Midbrain (tissue), 1 donor: ENCODE measurements around the gene ZNF516.

Source experiments
- DNase-seq: peaks from one replicate; lab custom pipeline; 2025; lab: John Stamatoyannopoulos, UW

ZNF516 gene

DNA sequence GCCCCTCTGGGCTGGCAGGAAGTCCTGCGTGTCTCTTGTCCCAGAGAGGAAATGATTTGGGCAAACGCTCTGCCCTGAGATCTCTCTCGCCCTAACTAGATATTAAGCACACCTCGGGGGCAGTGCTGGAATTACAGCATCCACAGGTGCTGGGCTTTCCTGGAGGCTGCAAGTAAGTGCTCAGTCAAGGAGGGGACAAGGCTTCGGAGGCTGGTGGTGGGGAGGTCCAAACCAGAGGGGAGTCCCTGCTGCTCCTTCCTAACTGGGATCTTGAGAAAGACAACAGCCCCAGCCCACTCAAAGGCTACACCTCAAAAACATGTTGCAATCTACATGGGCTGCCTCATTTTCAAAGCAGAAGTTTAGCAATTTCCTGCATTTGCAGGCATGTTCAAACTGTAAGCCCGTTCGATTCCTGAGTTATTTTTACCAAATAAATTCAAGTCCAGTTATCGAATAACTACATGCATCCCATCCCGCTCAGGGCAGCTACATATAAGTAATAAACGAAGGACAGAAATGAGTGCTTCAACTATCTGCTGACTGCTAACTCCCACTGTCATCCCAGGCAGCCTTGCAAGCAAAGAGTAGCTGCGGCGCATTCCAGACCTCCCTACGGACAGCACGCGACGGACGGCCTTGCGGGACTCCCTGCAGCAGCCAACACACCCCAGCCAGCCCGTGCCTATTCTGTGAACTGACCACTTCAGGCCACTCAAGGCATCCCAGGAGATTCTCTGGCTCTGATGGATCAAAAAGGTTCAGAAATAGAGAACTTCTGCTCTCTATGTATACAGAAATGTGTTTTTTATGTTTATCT is 27.5 kb downstream of the ZNF516 start:
- DNase-seq: no peak

DNA sequence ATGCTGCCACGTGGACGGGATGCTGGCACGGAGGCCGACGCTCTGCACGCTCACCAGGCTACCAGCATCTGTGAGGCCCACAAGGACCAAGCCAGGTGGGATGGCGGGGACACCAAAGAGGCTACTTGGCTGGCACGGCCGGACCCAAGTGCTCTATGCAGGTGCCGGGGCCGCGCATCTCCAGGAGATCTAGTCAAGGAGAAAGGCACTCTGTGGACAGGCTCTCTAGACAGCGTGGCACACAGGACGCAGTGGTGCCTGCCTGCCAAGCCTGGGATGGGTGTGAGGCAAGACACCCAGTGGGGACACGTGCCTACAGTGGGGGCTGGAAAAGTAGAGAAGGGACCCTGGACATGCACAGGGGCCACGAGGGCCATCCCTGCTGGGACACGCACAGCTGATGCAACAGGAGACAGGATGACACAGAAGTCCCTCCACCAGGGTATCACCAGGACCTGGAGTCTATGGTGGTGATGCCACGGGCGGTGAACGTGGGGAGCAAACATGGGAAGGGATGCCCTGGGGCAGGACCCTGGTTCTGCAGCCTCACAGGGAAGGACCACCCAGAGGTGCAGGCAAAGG is 28.5 kb downstream of the ZNF516 start:
- no peak for DNase-seq

DNA sequence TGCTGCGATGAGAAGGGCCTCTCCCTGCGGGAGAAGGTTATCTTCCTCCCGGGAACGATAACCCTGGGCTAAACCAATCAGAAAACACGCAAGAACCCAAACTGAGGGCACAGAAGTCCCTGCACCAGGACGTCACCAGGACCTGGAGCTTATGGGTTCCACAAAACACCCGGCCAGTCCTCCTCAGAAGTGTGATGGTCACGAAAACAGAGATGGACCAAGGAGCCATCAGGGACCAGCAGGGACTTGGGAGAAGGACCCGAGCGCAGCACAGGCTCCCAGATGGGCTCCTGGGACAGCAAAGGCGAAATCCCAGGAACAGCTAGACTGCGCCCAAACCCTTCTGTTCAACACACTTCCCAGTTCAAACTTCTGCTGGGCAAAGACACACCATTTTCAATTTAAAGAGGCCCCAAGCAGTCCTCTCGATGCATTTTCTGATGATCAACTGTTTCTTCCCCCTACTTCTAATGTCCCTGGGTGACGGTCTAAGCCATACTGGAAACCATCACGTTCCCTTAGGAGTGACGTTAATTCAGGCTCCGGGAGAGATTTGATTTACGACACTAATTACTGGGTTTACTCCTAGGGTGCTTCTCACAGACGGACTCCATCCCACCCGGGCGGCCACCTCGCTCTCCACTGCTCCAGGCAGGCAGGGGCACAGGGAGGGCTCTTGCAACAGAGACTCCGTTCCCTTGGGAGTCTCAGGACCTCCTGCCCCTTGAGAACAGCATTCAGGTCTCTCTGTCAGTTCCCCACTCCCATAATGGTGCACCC is 29.2 kb downstream of the ZNF516 start:
- no peak for DNase-seq

DNA sequence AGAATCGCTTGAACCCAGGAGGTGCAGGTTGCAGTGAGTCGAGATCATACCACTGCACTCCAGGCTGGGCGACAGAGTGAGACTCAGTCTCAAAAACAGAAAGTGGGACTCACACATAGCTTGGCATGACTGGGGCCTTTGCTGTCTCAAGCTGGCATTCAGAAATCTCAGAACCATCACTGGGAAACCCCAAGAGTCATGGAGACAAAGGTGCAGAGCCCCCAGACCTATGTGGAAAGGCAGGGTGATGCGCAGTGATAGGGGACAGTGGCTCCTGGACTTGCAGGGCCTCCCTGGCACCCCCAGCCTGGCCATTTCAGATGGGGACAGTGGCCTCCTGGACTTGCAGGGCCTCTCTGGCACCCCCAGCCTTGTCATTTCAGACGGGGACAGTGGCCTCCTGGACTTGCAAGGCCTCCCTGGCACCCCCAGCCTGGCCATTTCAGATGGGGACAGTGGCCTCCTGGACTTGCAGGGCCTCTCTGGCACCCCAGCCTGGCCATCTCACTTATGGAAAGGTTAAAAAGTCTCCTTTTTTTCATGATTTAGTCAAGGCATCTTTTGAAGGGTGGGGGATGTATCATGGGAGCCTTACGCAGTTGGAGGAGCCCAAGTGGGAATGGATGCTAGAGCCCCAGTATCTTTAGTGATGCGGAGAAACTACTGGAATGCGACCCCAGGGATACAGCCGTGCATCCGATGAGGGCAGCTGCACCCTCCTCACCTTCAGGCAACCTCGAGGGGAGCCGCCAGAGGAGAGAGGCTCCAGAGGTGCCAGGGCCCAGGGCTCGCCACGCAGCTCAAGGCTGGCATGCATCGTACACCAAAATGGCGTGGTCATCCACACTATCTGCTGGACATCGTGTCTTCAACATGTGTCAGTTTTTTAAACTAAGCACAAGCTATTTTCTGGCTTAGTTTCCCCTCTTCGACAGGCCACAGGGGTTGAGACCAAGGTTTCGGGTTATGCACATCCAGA is 30.5 kb downstream of the ZNF516 start:
- DNase-seq: no peak

DNA sequence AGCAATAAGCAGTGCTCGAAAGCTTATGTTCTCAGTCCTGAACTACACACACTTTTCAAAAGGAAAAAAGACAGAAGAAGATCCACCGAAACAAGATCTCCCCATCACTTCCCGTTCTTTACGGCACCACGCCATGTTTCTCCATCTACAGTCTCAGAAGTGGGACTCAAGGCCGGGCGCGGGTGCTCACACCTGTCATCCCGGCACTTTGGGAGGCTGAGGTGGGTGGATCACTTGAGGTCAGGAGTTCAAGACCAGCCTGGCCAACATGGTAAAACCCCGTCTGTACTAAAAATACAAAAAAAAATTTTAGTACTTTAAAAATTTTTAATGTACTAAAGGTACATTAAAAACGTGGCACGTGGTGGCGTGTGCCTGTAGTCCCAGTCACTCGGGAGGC is 31.2 kb downstream of the ZNF516 start:
- DNase-seq: no peak

DNA sequence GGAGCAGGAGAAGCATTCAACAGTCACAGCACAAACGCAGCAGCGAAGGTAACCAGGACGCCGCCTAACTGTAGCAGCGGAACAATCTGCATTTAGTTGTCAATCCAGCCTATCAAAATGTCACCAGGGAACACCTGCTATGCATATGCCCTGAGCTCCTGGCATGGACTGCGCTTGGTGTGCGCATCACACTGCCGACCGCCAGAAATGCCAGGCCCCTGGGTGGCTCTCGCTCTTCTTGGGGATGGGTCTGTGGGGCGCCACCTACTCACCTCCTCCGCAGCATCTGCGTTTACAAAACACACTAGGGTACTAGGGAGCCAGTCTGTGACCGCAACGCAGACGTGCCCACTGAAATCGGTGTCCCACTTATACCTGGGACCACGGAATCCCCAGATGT is 31.7 kb downstream of the ZNF516 start:
- DNase-seq: no peak

DNA sequence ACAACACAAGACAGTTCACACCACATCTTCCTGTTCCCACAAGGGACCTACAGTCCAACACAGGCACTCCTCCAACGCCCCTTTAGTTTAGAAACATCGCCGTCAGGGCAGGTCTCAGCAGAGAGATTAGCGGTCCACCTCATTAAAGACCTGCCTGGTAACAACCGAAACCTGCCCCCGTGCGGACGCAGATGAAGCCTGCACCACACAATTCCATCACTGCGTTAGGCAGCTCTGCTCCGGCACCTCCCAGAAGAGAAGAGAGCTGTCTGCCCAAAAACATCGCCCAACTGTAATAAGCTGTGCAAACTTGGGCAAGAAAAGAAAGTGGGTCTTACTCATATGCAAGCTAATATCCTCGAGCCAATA is 32.7 kb downstream of the ZNF516 start:
- DNase-seq: no peak

DNA sequence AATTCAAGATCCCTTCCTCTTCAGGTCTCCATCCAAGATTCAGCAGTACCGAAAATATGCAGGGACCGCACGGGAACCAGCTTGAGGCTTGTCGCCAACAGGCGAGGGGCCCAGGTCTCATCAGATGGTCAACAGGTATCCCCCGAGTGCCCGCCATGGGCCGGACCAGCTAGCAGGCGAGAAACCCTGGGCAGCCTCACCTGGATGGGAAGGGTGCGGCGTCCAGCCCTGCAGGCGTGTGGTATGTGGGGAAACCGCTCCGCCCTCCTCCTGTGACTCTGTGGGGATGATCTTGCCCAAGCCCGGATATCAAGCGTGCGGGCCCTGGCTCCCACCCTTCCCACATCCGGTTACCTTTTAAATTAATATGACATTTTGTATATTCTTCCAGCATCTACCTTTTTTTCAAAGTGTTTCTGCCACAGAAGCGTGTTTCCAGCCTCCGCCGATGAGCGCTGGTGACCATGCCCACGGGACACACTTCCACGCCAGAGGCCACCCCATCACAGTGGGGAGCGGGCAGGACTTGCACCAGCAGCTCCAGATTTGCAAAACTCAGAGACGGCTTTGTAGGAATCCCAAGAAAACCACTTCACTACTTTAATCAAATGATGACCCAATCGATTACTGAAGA is 33.2 kb downstream of the ZNF516 start:
- DNase-seq: no peak

DNA sequence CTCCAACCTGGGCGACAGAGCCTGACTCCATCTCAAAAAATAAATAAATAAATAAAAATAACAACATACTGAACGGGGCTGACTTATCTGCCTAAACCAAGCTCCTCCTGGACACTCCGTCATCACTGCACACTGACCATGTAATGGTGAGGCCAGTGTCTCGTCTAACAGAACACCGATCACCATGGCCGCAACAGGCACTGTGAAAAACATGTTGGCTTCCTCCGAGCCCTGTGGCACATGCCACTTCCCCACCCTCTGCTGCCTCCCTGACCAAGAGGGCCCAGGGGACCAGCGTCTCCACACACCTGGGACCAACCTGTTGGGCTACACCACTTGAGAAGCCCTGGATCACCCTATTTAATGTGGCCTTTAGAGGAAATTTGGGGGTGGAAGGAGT is 33.9 kb downstream of the ZNF516 start:
- DNase-seq: no peak

DNA sequence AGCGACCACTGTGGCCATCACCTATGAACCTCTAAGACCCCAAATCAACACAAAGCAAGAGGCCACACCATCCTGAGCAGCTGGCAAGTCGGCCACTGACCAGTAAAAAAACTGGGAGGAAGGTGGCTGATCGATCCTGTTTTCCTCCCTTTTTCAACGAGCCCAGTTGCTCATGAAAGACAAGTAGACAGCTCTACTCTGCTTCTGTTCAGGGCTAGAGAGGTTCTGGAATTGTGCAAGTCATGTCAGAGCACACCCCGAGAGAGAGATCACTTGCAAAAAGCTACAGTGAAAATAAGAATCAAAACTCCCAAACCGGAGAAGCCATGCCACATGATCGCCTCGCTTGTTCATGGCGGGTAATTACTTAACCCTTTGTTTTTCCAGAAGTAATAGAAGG is 34.6 kb downstream of the ZNF516 start:
- DNase-seq: no peak

DNA sequence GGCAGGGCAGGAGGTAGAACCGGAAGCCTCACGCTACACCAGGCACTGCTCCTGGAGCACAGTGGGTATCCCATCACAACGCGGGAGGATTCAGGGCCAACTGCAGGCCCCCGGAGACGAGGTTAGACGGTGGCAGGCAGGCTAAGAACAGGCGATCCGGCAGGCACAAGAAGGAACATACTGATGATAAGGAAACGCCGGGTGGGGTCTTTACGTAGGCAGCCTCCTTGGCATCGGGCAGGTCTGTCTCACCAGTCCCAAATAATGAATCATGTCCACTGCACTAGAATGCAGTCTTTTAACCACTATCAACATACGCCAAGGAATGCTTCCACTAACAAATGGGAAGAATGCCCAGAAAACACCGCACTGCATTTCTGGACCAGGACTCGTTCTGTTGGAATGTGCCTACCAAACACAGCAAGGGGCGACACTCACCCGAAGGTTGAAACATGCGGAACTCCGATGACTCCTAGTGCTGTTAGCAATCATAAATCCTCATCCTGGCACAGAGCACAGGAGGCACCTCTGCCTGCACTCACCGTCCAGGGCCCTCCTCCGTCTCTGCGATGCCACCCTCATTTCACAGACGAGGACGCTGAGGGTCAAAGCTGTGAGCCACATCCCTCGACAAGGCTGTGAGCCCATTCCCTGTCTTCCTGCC is 35.2 kb downstream of the ZNF516 start:
- no peak for DNase-seq

DNA sequence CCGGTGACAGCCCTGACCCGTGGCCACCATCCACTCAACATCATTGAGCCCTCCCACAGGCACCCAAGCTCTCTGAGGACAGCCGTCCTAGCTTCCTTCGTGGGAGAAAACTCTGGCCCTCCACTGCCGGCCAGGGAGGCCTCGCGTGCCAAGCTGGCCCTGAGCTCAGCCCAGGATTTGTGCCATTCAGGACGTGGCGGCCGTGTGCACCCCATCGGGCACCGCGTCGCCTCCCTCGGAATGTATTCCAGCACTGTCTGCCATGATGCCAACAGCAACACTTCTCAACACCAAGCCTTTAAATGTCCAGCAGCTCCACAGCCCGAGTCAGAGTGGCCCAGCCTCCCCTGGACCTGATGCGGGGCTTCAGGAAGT is 35.7 kb downstream of the ZNF516 start:
- DNase-seq: no peak

DNA sequence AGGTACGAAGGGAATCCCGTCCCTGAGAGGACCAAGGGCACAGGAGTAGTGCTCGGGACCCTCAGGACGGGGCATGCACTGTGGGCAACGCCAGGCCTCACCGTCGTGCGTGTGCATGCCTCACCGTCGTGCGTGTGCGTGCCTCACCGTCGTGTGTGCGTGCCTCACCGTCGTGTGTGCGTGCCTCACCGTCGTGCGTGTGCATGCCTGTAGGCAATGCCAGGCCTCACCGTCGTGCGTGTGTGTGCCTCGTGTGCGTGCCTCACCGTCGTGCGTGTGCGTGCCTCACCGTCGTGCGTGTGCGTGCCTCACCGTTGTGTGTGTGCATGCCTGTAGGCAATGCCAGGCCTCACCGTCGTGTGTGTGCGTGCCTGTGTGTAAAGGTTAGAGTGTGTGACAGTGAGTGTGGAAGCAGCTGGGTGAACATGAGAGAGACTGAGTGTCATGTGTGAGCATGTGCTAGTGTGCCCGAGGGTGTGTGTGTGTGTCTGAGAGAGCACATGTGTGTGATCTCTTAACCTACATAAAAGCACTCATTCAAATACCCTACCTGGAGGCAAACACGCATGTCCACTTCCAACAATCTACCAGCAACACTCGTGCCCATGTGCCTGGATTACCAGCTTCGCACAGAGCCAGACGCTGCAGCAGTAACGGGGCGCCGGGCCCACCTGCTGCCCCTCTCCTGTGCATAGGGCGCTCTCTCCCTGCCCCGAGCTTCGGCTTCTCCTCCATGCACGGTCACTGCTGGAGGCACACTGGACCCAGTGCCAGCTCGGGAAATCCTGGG is 36.3 kb downstream of the ZNF516 start:
- DNase-seq: no peak

DNA sequence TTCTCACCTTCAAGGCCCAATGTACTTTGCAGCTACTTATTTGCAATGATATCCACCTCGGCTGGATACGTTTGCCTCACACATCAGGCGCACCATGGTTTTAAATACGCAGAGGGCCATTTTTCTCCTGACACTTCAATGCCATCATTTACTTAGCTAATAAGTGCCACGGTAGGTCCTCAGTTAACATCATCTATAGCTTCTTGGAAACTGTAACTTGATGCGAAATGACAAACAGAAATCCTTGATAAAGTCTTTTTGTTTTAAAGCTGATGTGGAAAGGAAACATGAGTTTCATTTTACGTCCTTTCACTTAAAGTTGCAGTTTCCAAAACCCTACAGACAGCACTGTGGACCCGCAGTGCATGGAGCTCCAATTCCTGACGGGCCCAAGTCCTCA is 37.1 kb downstream of the ZNF516 start:
- DNase-seq: no peak

DNA sequence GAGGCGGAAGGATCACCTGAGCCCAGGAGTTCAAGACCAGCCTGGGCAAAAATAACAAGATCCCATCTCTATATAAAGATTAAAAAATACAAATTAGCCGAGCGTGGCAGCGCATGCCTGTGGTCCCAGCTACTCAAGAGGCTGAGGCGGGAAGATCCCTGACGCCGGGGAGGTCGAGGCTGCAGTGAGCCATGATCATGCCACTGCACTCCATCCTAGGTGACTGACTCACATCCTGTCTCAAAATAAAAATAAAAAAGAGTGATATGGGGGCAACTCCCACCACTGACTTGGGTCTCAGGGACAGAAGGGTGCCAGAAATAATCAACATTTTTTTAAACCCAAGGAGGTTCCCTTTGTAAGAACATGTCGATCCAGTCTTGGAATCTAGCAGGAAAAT is 37.6 kb downstream of the ZNF516 start:
- no peak for DNase-seq

DNA sequence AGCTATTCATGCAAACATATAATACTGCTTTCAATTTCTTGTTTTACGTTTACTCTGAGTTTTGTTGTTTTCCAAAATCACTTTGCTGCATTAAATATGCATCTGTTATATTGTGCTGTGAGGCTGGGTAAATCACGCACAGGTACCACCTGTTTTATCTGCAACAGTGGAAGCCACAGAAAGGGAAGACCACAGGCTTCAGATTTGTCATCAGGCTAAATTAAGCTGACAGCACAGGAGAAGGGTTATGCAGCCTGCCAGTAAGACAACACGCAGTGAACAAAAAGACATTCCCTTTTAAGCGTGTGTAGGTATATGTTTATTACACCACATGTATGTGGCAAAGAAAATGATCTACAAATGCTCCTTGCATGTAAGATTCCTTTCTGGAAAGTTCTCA is 38.2 kb downstream of the ZNF516 start:
- no peak for DNase-seq

DNA sequence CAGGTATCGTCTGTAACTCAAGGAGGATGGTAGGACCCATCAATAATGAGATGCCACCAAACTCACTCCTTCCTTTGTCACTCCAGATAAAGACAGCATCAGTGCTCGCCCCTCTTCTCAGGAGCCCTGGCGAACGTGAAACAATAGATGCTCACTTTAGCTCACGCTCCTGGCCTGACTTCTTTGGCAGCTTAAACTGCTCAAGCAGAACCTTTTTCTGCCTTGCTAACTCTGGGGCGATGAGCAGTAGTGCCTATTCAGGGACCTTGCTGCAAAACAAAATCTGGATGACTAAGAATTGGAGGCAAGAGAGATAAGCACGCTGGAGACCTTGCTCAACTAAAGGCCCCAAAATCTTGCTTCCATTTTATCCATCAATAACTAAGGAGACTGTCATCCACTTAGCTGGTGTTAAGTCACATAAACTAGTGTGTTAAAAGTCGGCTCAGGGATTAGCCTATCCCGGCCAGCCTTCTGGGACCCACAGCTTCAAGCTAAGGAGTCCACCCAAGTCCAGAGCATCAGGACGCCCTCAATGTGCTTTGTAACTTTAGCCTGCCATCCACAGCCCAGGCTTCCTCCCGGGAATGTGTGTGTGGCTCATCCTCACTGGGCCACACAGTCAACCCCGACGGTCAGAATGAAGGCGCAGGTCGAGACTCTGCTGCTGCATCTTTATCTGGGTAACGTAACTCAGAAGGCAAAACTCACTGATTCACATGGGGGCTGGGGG is 38.9 kb downstream of the ZNF516 start:
- no peak for DNase-seq

DNA sequence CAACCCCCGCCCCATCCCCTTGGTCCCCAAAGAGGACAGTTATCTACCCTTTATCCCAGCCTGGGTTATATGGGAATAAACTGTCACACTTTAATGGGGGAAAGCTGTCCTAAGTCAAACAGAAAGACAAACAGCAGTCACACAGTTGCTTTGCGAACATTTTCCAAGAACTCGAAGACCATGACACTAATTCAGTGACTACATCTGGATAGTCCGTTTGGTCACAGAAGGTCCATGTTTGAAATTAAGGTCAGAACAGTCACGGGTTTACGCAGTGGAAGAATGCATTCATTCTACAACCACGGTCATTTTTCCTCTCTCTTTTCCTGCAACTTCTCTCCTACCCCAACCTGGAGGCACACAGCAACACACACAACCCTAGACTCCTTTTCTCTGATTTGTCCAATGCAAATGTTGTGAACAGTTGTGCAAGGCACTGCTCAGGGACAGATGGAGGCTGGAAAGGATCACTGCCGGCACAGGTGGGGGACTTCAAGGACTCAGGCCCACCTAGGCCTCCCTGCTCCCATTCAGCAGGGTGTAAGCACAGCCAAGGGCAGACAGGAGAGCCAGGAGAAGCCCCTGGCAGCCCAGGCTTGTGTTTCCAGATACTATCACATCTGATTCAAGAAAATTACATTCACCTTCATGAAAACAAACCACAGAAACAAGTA is 39.9 kb downstream of the ZNF516 start:
- DNase-seq: no peak

DNA sequence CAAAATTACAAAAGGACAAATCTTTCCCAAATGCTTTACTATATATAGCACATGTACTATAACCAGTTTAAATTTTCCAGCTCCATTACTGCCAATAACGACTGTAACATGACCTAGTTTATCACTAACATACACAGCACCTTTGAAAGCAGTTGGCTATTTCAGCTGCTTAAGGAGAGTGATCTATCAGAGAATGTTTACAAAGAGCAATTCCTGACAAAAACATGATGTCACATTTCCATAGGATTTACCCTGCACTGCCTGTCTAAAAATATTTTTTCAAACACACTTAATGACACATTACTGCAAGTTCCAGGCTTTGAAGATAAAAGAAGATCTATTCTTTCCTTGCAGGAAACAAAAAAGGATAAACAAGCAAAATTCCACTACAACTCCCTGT is 40.6 kb downstream of the ZNF516 start:
- no peak for DNase-seq
